Common myeloid progenitor, CD34-positive (primary cell): ENCODE measurements around the gene RPUSD3.
"Not testable (repeated sequence)": the region's sequence is repeated elsewhere in the genome, so short reads cannot be mapped to it uniquely, and the experiment has no call there.

Experiments
- CTCF ChIA-PET: fragments of 350-600 bp; sonication (Branson Sonifier 250); formaldehyde crosslinking; loops from one replicate; lab custom pipeline; 2021; ENCODE audit warnings: antibody characterized with exemption; lab: Charles Lee
- POLR2A ChIA-PET: fragments of 350-600 bp; sonication (Branson Sonifier 250); formaldehyde crosslinking; loops from one replicate; lab custom pipeline; 2021; ENCODE audit warnings: antibody characterized with exemption; lab: Charles Lee
- DNase-seq, 3 donors: peaks; one replicate each; pipeline versions ENCODE4 v3.0.0 to v3.0.0-alpha.2; 2013
- H3K27ac ChIP-seq, 2 experiments: 1 replicate in 1 of 2; 2 replicates in 1 of 2; pipeline ENCODE4 v1.7.0; 2013; ENCODE audit warnings: inconsistent platforms in 2 of 2, low read length in 2 of 2, mild to moderate bottlenecking in 2 of 2, low read depth in 1 of 2, moderate library complexity in 1 of 2; ENCODE audit not compliant: severe bottlenecking in 2 of 2, insufficient read depth in 1 of 2, poor library complexity in 1 of 2
- H3K27me3 ChIP-seq, 5 experiments: replicated peaks in 2 of 5; 1 replicate in 3 of 5; 2 replicates in 2 of 5; pipeline versions ENCODE4 v1.6.1 to v1.7.0; 2013; ENCODE audit warnings: low read length in 4 of 5, mild to moderate bottlenecking in 2 of 5, moderate library complexity in 2 of 5, inconsistent platforms in 1 of 5; ENCODE audit not compliant: insufficient read depth in 5 of 5, control insufficient read depth in 4 of 5
- H3K36me3 ChIP-seq, 4 experiments: 1 replicate in 2 of 4; 2 replicates in 2 of 4; pipeline versions ENCODE4 v1.6.1 to v1.7.0; 2013; ENCODE audit warnings: low read length in 3 of 4, control low read depth in 1 of 4, mild to moderate bottlenecking in 1 of 4; ENCODE audit not compliant: control insufficient read depth in 4 of 4, insufficient read depth in 4 of 4
- H3K4me1 ChIP-seq, 4 experiments: 1 replicate in 3 of 4; 2 replicates in 1 of 4; pipeline versions ENCODE4 v1.6.1 to v1.7.1; 2013; ENCODE audit warnings: low read length in 3 of 4, mild to moderate bottlenecking in 3 of 4, control low read depth in 1 of 4, inconsistent platforms in 1 of 4, moderate library complexity in 1 of 4; ENCODE audit not compliant: control insufficient read depth in 4 of 4, insufficient read depth in 4 of 4; ENCODE audit errors: control extremely low read depth in 1 of 4
- H3K4me3 ChIP-seq, 7 experiments: 1 replicate in 4 of 7; 2 replicates in 3 of 7; pipeline versions ENCODE4 v1.5.1 to v1.7.0; 2013; ENCODE audit warnings: mild to moderate bottlenecking in 7 of 7, low read length in 6 of 7, moderate library complexity in 6 of 7, inconsistent platforms in 2 of 7, low read depth in 2 of 7, control low read depth in 1 of 7; ENCODE audit not compliant: insufficient read depth in 4 of 7, control insufficient read depth in 1 of 7; ENCODE audit errors: extremely low read depth in 1 of 7
- H3K9me3 ChIP-seq, 5 experiments: 1 replicate in 4 of 5; 2 replicates in 1 of 5; pipeline versions ENCODE4 v1.6.1 to v1.7.1; 2013; ENCODE audit warnings: low read length in 4 of 5, mild to moderate bottlenecking in 2 of 5, inconsistent platforms in 1 of 5, low read depth in 1 of 5, moderate library complexity in 1 of 5; ENCODE audit not compliant: control insufficient read depth in 4 of 5, insufficient read depth in 2 of 5; ENCODE audit errors: control extremely low read depth in 1 of 5
- WGBS: methylation state at CpG from one replicate; pipeline ENCODE4 v1.1.5; 2013; ENCODE audit not compliant: insufficient coverage; 5-methylcytosine and 5-hydroxymethylcytosine counted together

Gene RPUSD3

GRCh38 chr3:9851383-9851782 lies 7.6 kb upstream of the RPUSD3 start:
- H3K27ac ChIP-seq, DNase-seq, H3K36me3 ChIP-seq, H3K9me3 ChIP-seq, H3K27me3 ChIP-seq, H3K4me3 ChIP-seq, H3K4me1 ChIP-seq, POLR2A ChIA-PET: not testable (repeated sequence)
- CTCF ChIA-PET = interaction anchor here (1.3 kb wide), 1 partner anchor 10 kb away, joined by 3 read pairs; no protein-coding TSS in a partner anchor
- 98% methylated on average over 5 of the region's 6 CpGs for WGBS

- WGBS = no CpG with 5 or more reads among the region's 4 CpGs
- CTCF ChIA-PET = interaction anchor here (1.0 to 1.5 kb wide), 2 partner anchors 29 to 66 kb away, joined by 3 to 5 read pairs; no protein-coding TSS in a partner anchor
- H3K9me3 ChIP-seq, H3K27ac ChIP-seq, H3K36me3 ChIP-seq, H3K27me3 ChIP-seq, POLR2A ChIA-PET, H3K4me3 ChIP-seq: not testable (repeated sequence)
- peaks cover 4 to 14% (median 9%) of the 10 kb centered on the region in 4 experiments for H3K4me1 ChIP-seq
- DNase-seq = peak in 2 of 3 donors; percentile 62 to 67
Observed at GRCh38 chr3:9848860-9849259, 5.1 kb upstream of the RPUSD3 start.

GRCh38 chr3:9847870-9848269 lies 4.1 kb upstream of the RPUSD3 start:
- DNase-seq, H3K9me3 ChIP-seq, H3K4me3 ChIP-seq, H3K27me3 ChIP-seq, H3K36me3 ChIP-seq, H3K27ac ChIP-seq, POLR2A ChIA-PET: not testable (repeated sequence)
- WGBS = 100% methylated on average over 2 of the region's 9 CpGs
- H3K4me1 ChIP-seq = peaks cover 4 to 22% (median 15%) of the 10 kb centered on the region in 4 experiments
- CTCF ChIA-PET = interaction anchor here (1.5 kb wide), 1 partner anchor 67 kb away, joined by 5 read pairs; no protein-coding TSS in a partner anchor

GRCh38 chr3:9846931-9847488 lies 3.2 kb upstream of the RPUSD3 start:
- whole genome bisulfite sequencing = 97% methylated on average over 5 of the region's 6 CpGs
- DNase-seq = no peak
- peaks cover 0 to 5% (median 0%) of the 10 kb centered on the region in 4 experiments for H3K36me3 ChIP-seq
- H3K9me3 ChIP-seq = no peaks in the 10 kb centered on the region
- POLR2A ChIA-PET = no interaction called here
- H3K27me3 ChIP-seq = no peaks in the 10 kb centered on the region
- H3K4me3 ChIP-seq = no peak overlapping the region
- CTCF ChIA-PET = interaction anchor here (0.7 to 1.8 kb wide), 6 partner anchors 9 to 85 kb away, joined by 3 to 8 read pairs (median 4); no protein-coding TSS in a partner anchor
- no peak overlapping the region for H3K27ac ChIP-seq
- peaks cover 4 to 30% (median 18%) of the 10 kb centered on the region in 4 experiments for H3K4me1 ChIP-seq

DNA sequence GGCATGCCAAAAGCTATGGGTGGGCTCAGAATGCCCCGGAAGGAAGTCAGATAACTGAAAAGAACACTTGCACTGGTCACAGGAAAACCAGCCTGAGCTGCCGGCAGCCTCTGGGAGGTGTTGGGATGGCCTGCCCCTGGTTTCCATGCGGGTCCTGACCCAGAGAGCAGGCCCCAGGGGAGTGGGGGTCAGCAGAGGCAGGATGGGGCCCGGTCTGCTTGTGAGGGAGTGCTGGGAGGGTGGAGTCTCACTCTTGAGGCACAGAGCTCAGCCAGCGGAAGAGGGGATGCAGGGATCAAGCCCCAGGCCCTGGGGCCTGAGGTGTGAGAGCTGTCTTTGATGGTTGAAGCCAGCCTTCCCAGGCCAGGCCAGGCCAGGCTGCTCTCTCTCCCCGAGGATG lies 2.4 kb upstream of the RPUSD3 start:
- H3K9me3 ChIP-seq = no peaks in the 10 kb centered on the region
- POLR2A ChIA-PET = no interaction called here
- CTCF ChIA-PET = interaction anchor here (0.7 to 1.8 kb wide), 7 partner anchors 9 to 85 kb away, joined by 3 to 8 read pairs (median 4); no protein-coding TSS in a partner anchor
- H3K4me3 ChIP-seq = no peak overlapping the region
- H3K4me1 ChIP-seq = peaks cover 4 to 30% (median 18%) of the 10 kb centered on the region in 4 experiments
- no peak overlapping the region for H3K27ac ChIP-seq
- DNase-seq = no peak
- WGBS = 77% methylated on average over 5 of the region's 6 CpGs
- H3K36me3 ChIP-seq = peaks cover 3 to 12% (median 6%) of the 10 kb centered on the region in 4 experiments
- no peaks in the 10 kb centered on the region for H3K27me3 ChIP-seq

DNA sequence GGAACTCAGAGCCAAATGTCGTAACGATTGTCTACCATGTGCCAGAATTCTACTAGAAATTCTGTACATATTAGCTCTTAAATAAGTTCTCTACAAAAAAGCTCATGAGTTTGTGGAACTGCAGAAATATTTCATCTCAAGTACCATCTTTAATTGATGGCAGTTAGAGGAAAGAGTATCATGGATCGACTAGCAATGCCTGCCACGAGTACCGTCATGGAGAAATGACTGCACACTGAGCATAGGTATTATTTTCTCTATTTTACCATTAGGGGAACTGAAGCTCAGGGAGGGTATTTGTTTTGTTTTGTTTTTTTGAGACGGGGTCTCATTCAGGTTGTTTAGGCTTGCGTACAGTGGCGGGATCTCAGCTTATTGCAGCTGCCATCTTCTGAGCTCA lies 2.8 kb downstream of the RPUSD3 start:
- Histone ChIP-seq H3K4me1 (peaks cover 10 to 48% (median 29%) of the 10 kb centered on the region in 4 experiments), H3K9me3 (no peaks in the 10 kb centered on the region), H3K36me3 (peaks cover 6 to 44% (median 24%) of the 10 kb centered on the region in 4 experiments), H3K27me3 (no peaks in the 10 kb centered on the region), H3K27ac (no peak overlapping the region), H3K4me3 (no peak overlapping the region)
- 76% methylated on average over 5 of the region's 8 CpGs for WGBS
- DNase-seq = peak in 2 of 3 donors; percentile 17 to 37
- ChIA-PET CTCF (interaction anchor here (0.6 to 1.3 kb wide), 6 partner anchors 9 to 142 kb away, joined by 3 read pairs; partner anchors contain the start of gene IL17RE), POLR2A (interaction anchor here (0.6 kb wide), 1 partner anchor 111 kb away, joined by 3 read pairs; the partner anchor contains the start of gene PRRT3)

GRCh38 chr3:9838856-9839255 lies 5.0 kb downstream of the RPUSD3 start:
- DNase-seq = no peak
- WGBS = 85% methylated on average over 4 of the region's 4 CpGs
- peaks cover 6 to 36% (median 24%) of the 10 kb centered on the region in 4 experiments for H3K4me1 ChIP-seq
- ChIA-PET POLR2A (no interaction called here), CTCF (interaction anchor here (0.7 to 2.1 kb wide), 8 partner anchors 9 to 144 kb away, joined by 3 to 5 read pairs (median 3); no protein-coding TSS in a partner anchor)
- no peaks in the 10 kb centered on the region for H3K27me3 ChIP-seq
- no peak overlapping the region for H3K4me3 ChIP-seq
- no peak overlapping the region for H3K27ac ChIP-seq
- peaks cover 12 to 64% (median 39%) of the 10 kb centered on the region in 4 experiments for H3K36me3 ChIP-seq
- H3K9me3 ChIP-seq = no peaks in the 10 kb centered on the region
